Stimulated activated CD8-positive, alpha-beta memory T cell treated with anti-CD3 and anti-CD28 coated beads, Interleukin-4, amount 100 ng/mL, for 4 hours (primary cell): Measurements from ENCODE around the gene MRGPRG.

Experiments
- DNase-seq, 2 donors: peaks; one replicate each; pipeline ENCODE4 v3.0.0-alpha.2; 2020; ENCODE audit warnings: low read depth in 2 of 2, low spot score in 1 of 2

The MRGPRG gene

GRCh38 chr11:3225826-3226750 lies 7.5 kb upstream of the MRGPRG start:
- no peak for DNase-seq

GRCh38 chr11:3225159-3225758 lies 6.6 kb upstream of the MRGPRG start:
- no peak for DNase-seq

GRCh38 chr11:3224401-3225057 lies 5.9 kb upstream of the MRGPRG start:
- DNase-seq = no peak

- no peak for DNase-seq
These were observed 5.3 kb upstream of the MRGPRG start for GRCh38 chr11:3223932-3224381.

- DNase-seq = no peak
These were observed 4.6 kb upstream of the MRGPRG start for GRCh38 chr11:3222941-3223915.

- DNase-seq = no peak
These were observed 3.6 kb upstream of the MRGPRG start for GRCh38 chr11:3222003-3222855.

GRCh38 chr11:3221408-3222002 lies 2.9 kb upstream of the MRGPRG start:
- DNase-seq = no peak

GRCh38 chr11:3220521-3221407 lies 2.2 kb upstream of the MRGPRG start:
- no peak for DNase-seq

- no peak for DNase-seq
These were observed 1.5 kb upstream of the MRGPRG start for GRCh38 chr11:3220101-3220500.

GRCh38 chr11:3219281-3219892 lies 774 bp upstream of the MRGPRG start:
- no peak for DNase-seq

- DNase-seq = no peak
These were observed 663 bp downstream of the MRGPRG start for GRCh38 chr11:3217818-3218482.

- DNase-seq = no peak
These were observed 2.5 kb downstream of the MRGPRG start for GRCh38 chr11:3216027-3216525.

- no peak for DNase-seq
These were observed 3.1 kb downstream of the MRGPRG start for GRCh38 chr11:3215346-3216026.

- no peak for DNase-seq
These were observed 4.3 kb downstream of the MRGPRG start for GRCh38 chr11:3214420-3214699.

GRCh38 chr11:3213659-3214419 lies 4.8 kb downstream of the MRGPRG start:
- DNase-seq = no peak

- DNase-seq = no peak
These were observed 10.3 kb downstream of the MRGPRG start for GRCh38 chr11:3208272-3208671.
